SU-DHL-6 (cell line): Measurements from ENCODE around the gene VKORC1L1.
A peak's percentile ranks its signal among the peaks of the same experiment; 100 is the strongest.

Source experiments
- H2AFZ ChIP-seq: fragments of 200-600 bp; sonication (generic); 2 replicates; pipeline ENCODE4 v1.6.1; 2014; ENCODE audit warnings: low read depth, mild to moderate bottlenecking, moderate library complexity, mixed read lengths, antibody characterized with exemption, low read length; ENCODE audit not compliant: severe bottlenecking
- H3F3A ChIP-seq: fragments of 200-600 bp; shearing (Covaris generic); 2 replicates; pipeline ENCODE4 v1.6.0; 2016; ENCODE audit warnings: antibody characterized with exemption, mild to moderate bottlenecking; ENCODE audit not compliant: insufficient read depth
- H3K27ac ChIP-seq: fragments of 200-600 bp; sonication (generic); 2 replicates; pipeline ENCODE4 v1.5.1; 2016; ENCODE audit warnings: low read depth, mild to moderate bottlenecking, low read length, moderate library complexity, mixed read lengths
- H3K27me3 ChIP-seq: fragments of 200-600 bp; sonication (generic), shearing (Covaris generic); 2 replicates; pipeline ENCODE4 v1.6.0; 2014; ENCODE audit warnings: mild to moderate bottlenecking, low read length
- H3K36me3 ChIP-seq: fragments of 200-600 bp; sonication (generic); 2 replicates; pipeline ENCODE4 v1.6.1; 2014; ENCODE audit warnings: mild to moderate bottlenecking, low read length, mixed read lengths
- H3K4me2 ChIP-seq: fragments of 300-600, 200-600 bp; shearing (Covaris generic), sonication (generic); 2 replicates; pipeline ENCODE4 v1.6.0; 2014; ENCODE audit warnings: low read length, low read depth, mild to moderate bottlenecking; ENCODE audit not compliant: poor library complexity, severe bottlenecking
- H3K4me3 ChIP-seq: fragments of 200-600 bp; sonication (generic); 2 replicates; pipeline ENCODE4 v1.5.1; 2014; ENCODE audit warnings: antibody characterized with exemption, low read length, mild to moderate bottlenecking, mixed read lengths; ENCODE audit not compliant: insufficient read depth, poor library complexity, severe bottlenecking
- H3K79me2 ChIP-seq: fragments of 200-600 bp; sonication (generic); 2 replicates; pipeline ENCODE4 v1.6.1; 2014; ENCODE audit warnings: mild to moderate bottlenecking, low read length, moderate library complexity; ENCODE audit not compliant: insufficient read depth
- H3K9ac ChIP-seq: fragments of 200-600 bp; sonication (generic); 2 replicates; pipeline ENCODE4 v1.7.0; 2014; ENCODE audit warnings: mild to moderate bottlenecking, low read length
- H3K9me2 ChIP-seq: fragments of 200-600 bp; sonication (generic); replicated peaks from 2 replicates; pipeline ENCODE4 v1.6.1; 2014; ENCODE audit warnings: low read length; ENCODE audit not compliant: insufficient read depth
- H3K9me3 ChIP-seq: fragments of 200-600 bp; sonication (generic); 2 replicates; pipeline ENCODE4 v1.6.1; 2014; ENCODE audit warnings: low read length, mixed read lengths; ENCODE audit not compliant: insufficient read depth
- H4K20me1 ChIP-seq: fragments of 200-600 bp; sonication (generic); 2 replicates; pipeline ENCODE4 v1.6.1; 2014; ENCODE audit warnings: low read depth, mild to moderate bottlenecking, antibody characterized with exemption, low read length, moderate library complexity, mixed read lengths
- CTCF ChIP-seq: fragments of 200-600 bp; sonication (generic); IDR thresholded peaks from one replicate; pipeline ENCODE4 v1.5.1; 2017; ENCODE audit warnings: antibody characterized with exemption, mild to moderate bottlenecking, low read length, moderate library complexity; ENCODE audit not compliant: insufficient read depth, poor library complexity, severe bottlenecking
- EZH2phosphoT487 ChIP-seq: fragments of 200-600 bp; sonication (generic), shearing (Covaris generic); conservative IDR thresholded peaks from 2 replicates; pipeline ENCODE4 v1.6.1; 2018; ENCODE audit warnings: mild to moderate bottlenecking, antibody characterized with exemption, low read length, moderate library complexity, mixed read lengths

VKORC1L1 gene

DNA sequence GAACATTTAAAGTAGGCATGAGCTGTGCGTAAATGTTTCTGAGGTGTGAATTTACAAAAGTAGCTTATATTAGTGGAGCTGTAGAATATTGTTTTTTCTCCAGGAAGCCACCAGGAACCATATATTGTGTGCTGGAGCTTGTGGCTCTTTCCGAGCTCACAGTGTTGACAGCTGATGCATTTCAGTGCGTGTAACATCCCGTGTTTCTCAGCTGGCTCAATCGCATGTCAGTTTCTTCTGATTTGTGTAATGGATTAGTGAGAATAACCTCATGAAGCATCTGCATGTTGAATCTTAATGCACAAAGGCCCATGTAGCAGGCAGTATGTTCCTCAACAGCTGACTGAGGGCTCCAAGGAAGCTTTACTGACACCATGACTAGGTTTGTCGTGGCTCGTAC is 39.4 kb downstream of the VKORC1L1 start:
- Histone ChIP-seq H4K20me1 (no peaks in the 10 kb centered on the region; the same call in 1 of the 2 replicates), H3K36me3 (no peaks in the 10 kb centered on the region)

GRCh38 chr7:65915921-65916657 is 43.2 kb downstream of the VKORC1L1 start:
- peaks cover 4% of the 10 kb centered on the region; the same call in 1 of the 2 replicates for H3K36me3 ChIP-seq
- H3F3A ChIP-seq = 0 out of 2 replicates have a peak, but pooled peaks cover 10% of the 10 kb centered on the region
- H3K9me3 ChIP-seq = no peaks in the 10 kb centered on the region
- peak overlapping the region; percentile 21; the same call in 1 of the 2 replicates for H3K27ac ChIP-seq
- TF ChIP-seq CTCF = no peak
- no peak for TF ChIP-seq EZH2phosphoT487
- H3K9ac ChIP-seq = no peak overlapping the region; the same call in 1 of the 2 replicates
- H3K79me2 ChIP-seq = peaks cover 62% of the 10 kb centered on the region
- H2AFZ ChIP-seq = no peak overlapping the region
- H3K27me3 ChIP-seq = no peaks in the 10 kb centered on the region
- H3K4me2 ChIP-seq = peak overlapping the region; percentile 41
- no peaks in the 10 kb centered on the region; the same call in 1 of the 2 replicates for H4K20me1 ChIP-seq
- no peaks in the 10 kb centered on the region for H3K9me2 ChIP-seq
- H3K4me3 ChIP-seq = no peak overlapping the region

More for the DNA sequence above, 39.4 kb downstream of the VKORC1L1 start:
- H3K79me2 ChIP-seq = peaks cover 62% of the 10 kb centered on the region
- 0 out of 2 replicates have a peak, but pooled peaks cover 14% of the 10 kb centered on the region for H3F3A ChIP-seq
- no peak overlapping the region for H3K4me3 ChIP-seq
- no peak overlapping the region for H3K4me2 ChIP-seq
- no peaks in the 10 kb centered on the region for H3K27me3 ChIP-seq
- H3K27ac ChIP-seq = no peak overlapping the region
- H2AFZ ChIP-seq = no peak overlapping the region
- no peaks in the 10 kb centered on the region for H3K9me3 ChIP-seq
- no peak overlapping the region for H3K9ac ChIP-seq
- H3K9me2 ChIP-seq = no peaks in the 10 kb centered on the region
- TF ChIP-seq CTCF (no peak), EZH2phosphoT487 (no peak)

DNA sequence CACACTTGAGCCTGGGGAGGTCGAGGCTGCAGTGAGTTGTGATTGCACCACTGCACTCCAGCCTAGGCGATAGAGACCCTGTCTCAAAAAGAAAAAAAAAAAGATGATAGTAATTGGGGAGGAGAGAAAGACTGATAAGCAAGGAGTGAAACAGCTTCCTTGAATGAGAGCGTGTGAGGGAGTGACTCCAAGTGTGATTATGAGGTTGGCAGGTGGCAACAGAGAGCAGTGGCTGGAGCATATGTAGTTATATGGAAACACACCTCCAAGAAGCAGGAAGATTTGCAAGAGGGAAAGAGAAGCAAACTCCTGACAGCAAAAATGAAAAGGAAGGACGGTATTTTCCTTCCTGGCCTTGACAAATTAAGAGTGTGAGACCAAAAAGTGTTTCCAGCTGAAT is 50.4 kb downstream of the VKORC1L1 start:
- Histone ChIP-seq H3K79me2 (peaks cover 67% of the 10 kb centered on the region), H3K27ac (no peak overlapping the region), H3K9me2 (no peaks in the 10 kb centered on the region), H2AFZ (no peak overlapping the region), H3K27me3 (no peaks in the 10 kb centered on the region), H3K4me3 (no peak overlapping the region), H3K36me3 (peaks cover 4% of the 10 kb centered on the region; the same call in 1 of the 2 replicates), H3F3A (no peaks in the 10 kb centered on the region), H3K4me2 (no peak overlapping the region), H3K9me3 (no peaks in the 10 kb centered on the region), H3K9ac (no peak overlapping the region), H4K20me1 (no peaks in the 10 kb centered on the region)
- TF ChIP-seq CTCF (no peak), EZH2phosphoT487 (no peak)
